GM23248 (cell line): ENCODE measurements around the gene FN1.

ENCODE experiments used
- EZH2 ChIP-seq: fragments of 200-600 bp; sonication (generic); IDR thresholded peaks from 2 replicates; pipeline ENCODE4 v1.6.1; 2018; ENCODE audit warnings: antibody characterized with exemption, mild to moderate bottlenecking; ENCODE audit not compliant: insufficient read depth, poor library complexity, severe bottlenecking
- EZH2phosphoT487 ChIP-seq: fragments of 200-600 bp; sonication (generic); IDR thresholded peaks from 2 replicates; pipeline ENCODE4 v1.6.1; 2018; ENCODE audit warnings: antibody characterized with exemption, moderate library complexity, mild to moderate bottlenecking, low read depth; ENCODE audit not compliant: insufficient read depth

GRCh38 chr2:215452725-215453124 is 16.9 kb upstream of the FN1 start:
- TF ChIP-seq EZH2phosphoT487 (no peak), EZH2 (no peak)
